Gastrocnemius medialis (tissue), 4 donors: Measurements from ENCODE around the gene APBB2. TPM values are rescaled to one million over a fixed set of nuclear protein-coding genes. Genes with fewer than 3 reads are reported as not detected.

Experiments used
- ATAC-seq, 2 donors: fragments of 150-250 bp; one replicate each; pipeline ENCODE4 v1.9.1; 2016
- DNase-seq, 2 donors: peaks; one replicate each; pipeline ENCODE4 v3.0.0-alpha.2; 2019
- H3K27ac ChIP-seq, 4 donors: fragments of 200-600 bp; sonication (generic); 1 replicate in 1 of 4; 2 replicates in 3 of 4; pipeline ENCODE4 v1.5.1; 2016 to 2018; ENCODE audit warnings: mild to moderate bottlenecking in 2 of 4, moderate library complexity in 1 of 4
- H3K27me3 ChIP-seq, 3 donors: fragments of 200-600 bp; sonication (generic) in 2 of 3; 1 replicate in 1 of 3; 2 replicates in 2 of 3; pipeline versions ENCODE4 v1.5.1 to v1.6.0; 2016 to 2019; ENCODE audit warnings: mild to moderate bottlenecking in 1 of 3, moderate library complexity in 1 of 3
- H3K36me3 ChIP-seq, 2 donors: fragments of 200-600 bp; sonication (generic) in 1 of 2; one replicate each; pipeline ENCODE4 v1.5.1; 2017 to 2018
- H3K4me1 ChIP-seq, 2 donors: fragments of 200-600 bp; sonication (generic) in 1 of 2; one replicate each; pipeline ENCODE4 v1.5.1; 2016 to 2017; ENCODE audit warnings: mild to moderate bottlenecking in 2 of 2
- H3K4me3 ChIP-seq, 4 donors: fragments of 200-600 bp; sonication (generic) in 3 of 4; 1 replicate in 1 of 4; 2 replicates in 3 of 4; pipeline ENCODE4 v1.5.1; 2016 to 2019; ENCODE audit warnings: mild to moderate bottlenecking in 2 of 4
- H3K9me3 ChIP-seq, 3 donors: fragments of 200-600 bp; sonication (generic) in 2 of 3; 1 replicate in 1 of 3; 2 replicates in 2 of 3; pipeline ENCODE4 v1.5.1; 2016 to 2019
- CTCF ChIP-seq, 5 experiments: fragments of 450-650 bp in 3 of 5; fragments of 200-600 bp in 2 of 5; sonication (generic) in 2 of 5; IDR thresholded peaks in 4 of 5; conservative IDR thresholded peaks in 1 of 5; 1 replicate in 4 of 5; 2 replicates in 1 of 5; pipeline ENCODE4 v1.5.1; 2016 to 2019; ENCODE audit warnings: antibody characterized with exemption in 5 of 5, mild to moderate bottlenecking in 3 of 5, moderate library complexity in 3 of 5
- POLR2A ChIP-seq, 2 donors: fragments of 450-650 bp; IDR thresholded peaks; one replicate each; pipeline ENCODE4 v1.6.1; 2017; ENCODE audit warnings: antibody characterized with exemption in 2 of 2, mild to moderate bottlenecking in 2 of 2, moderate library complexity in 2 of 2
- in situ Hi-C, 4 donors: fragments of 200-750 bp; cut with MboI; loops; one replicate each; pipeline versions ENCODE4 v1.15.0 to v1.8.0; 2017; ENCODE audit warnings: low sequenced_read_pairs in 4 of 4
- intact Hi-C: fragments of 100-400 bp; cut with DNase I; formaldehyde crosslinking; loops from one replicate; pipeline ENCODE4 v1.15.1; 2023; ENCODE audit warnings: low total_unique reads
- total RNA-seq, 4 donors: library from RNA; depleted of rRNA; stranded (reverse); fragments of >200 nt; gene quantifications; one replicate each; pipeline versions ENCODE4 v1.1.0 to v1.2.3, GENCODE V29; 2016

Gene APBB2
- total RNA-seq, 4 donors from 2014 or later, result 14.3 to 20.5 (median 14.5) TPM

DNA sequence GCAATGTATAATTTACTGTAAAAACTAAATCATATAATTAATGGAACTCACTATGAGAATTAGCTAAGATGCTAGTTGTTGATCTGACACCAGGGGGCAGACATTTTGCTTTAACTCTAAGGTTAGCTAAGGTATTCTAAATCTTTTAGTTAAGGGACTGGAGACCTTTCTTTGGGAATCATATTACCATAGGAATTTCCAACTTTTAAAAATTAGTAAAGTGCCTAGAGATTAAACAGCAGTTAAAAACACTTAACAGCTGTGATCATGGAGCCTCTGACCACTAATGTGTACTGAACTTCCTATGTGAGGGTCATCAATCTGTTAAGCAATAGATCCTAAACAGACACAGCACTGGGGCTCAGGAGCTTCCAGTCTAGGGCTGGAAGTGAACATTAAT lies 238.0 kb downstream of the APBB2 start:
- Histone ChIP-seq H3K27ac (no peak overlapping the region), H3K4me3 (no peak overlapping the region), H3K4me1 (peaks cover 0 to 3% of the 10 kb centered on the region in 2 donors), H3K27me3 (no peaks in the 10 kb centered on the region), H3K9me3 (no peaks in the 10 kb centered on the region), H3K36me3 (no peaks in the 10 kb centered on the region)
- DNase-seq, result no peak
- TF ChIP-seq POLR2A (IDR thresholded peaks at IDR 0.05), result no peak
- peak; percentile 52 to 77 (median 63) for TF ChIP-seq CTCF (IDR thresholded peaks at IDR 0.05 in 4 of 5, conservative IDR thresholded peaks at IDR 0.05 in 1 of 5)
- intact Hi-C loops (loop anchor here (5.0 kb wide), 1 partner anchor 49 kb away; no protein-coding TSS in a partner anchor), in situ Hi-C loops (loop anchor here (5.0 to 10.0 kb wide), 2 partner anchors 238 to 241 kb away; partner anchors contain the start of gene APBB2 (in 2 of the 4))
- ATAC-seq, result peak in 1 of 2 donors; percentile 58

- H3K27ac ChIP-seq, result no peak overlapping the region
- H3K36me3 ChIP-seq, result no peaks in the 10 kb centered on the region
- H3K4me3 ChIP-seq, result no peak overlapping the region
- no peaks in the 10 kb centered on the region for H3K27me3 ChIP-seq
- in situ Hi-C loops (loop anchor here in 2 of 4 donors (10.0 kb wide), 1 partner anchor 242 kb away; the partner anchor contains the start of gene APBB2 (in 2 of the 2)), intact Hi-C loops (no loop called here)
- DNase-seq, result no peak
- no peak for ATAC-seq
- no peaks in the 10 kb centered on the region for H3K9me3 ChIP-seq
- peaks cover 0 to 3% of the 10 kb centered on the region in 2 donors for H3K4me1 ChIP-seq
- TF ChIP-seq POLR2A (IDR thresholded peaks at IDR 0.05) (no peak), CTCF (IDR thresholded peaks at IDR 0.05 in 4 of 5, conservative IDR thresholded peaks at IDR 0.05 in 1 of 5) (no peak)
These were observed 241.6 kb downstream of the APBB2 start for GRCh38 chr4:40972722-40973121.

DNA sequence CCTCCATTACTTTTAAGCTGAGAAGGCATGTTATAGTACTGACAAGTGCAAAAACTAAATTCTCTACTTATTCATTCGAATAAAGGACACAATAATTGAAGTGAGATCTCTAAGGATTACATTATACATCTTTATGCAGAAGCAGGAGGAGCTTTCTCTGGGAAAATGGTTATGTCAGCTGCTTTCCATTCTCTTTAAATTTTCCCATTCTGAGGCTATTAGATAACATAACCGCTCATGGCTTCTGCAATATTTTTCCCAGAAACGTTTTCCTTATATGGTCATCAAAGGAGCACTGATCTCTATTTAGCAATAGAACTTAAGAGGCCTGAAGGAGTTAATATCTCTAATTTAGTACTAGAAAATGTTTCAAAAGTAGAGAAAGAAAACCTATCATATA lies 243.0 kb downstream of the APBB2 start:
- Histone ChIP-seq H3K36me3 (no peaks in the 10 kb centered on the region), H3K4me1 (peaks cover 0 to under 1% of the 10 kb centered on the region in 2 donors), H3K27ac (no peak overlapping the region), H3K9me3 (no peaks in the 10 kb centered on the region), H3K27me3 (no peaks in the 10 kb centered on the region), H3K4me3 (no peak overlapping the region)
- no peak for DNase-seq
- in situ Hi-C loops, result loop anchor here in 2 of 4 donors (10.0 kb wide), 1 partner anchor 243 kb away; the partner anchor contains the start of gene APBB2 (in 2 of the 2)
- no peak for TF ChIP-seq POLR2A (IDR thresholded peaks at IDR 0.05)
- TF ChIP-seq CTCF (IDR thresholded peaks at IDR 0.05 in 4 of 5, conservative IDR thresholded peaks at IDR 0.05 in 1 of 5), result no peak
- intact Hi-C loops, result no loop called here
- ATAC-seq, result no peak

DNA sequence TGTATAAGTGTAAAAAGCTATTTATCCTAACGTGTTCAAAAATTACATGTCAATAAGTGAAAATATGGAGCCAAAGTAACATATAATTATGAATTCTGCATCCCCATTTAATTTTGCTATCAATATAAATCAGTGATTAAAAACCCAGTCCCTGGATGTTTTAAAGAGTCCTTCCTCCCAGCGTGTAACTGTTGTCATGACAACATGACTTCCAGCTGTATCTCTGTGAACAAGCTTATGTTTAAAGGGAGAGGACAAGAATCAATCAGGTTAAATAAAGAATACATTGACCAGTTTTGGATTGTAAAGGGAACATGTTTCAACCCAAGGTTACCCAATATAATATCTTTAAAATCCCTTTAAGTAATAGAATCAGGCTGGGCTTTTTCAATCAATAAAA lies 244.8 kb downstream of the APBB2 start:
- Histone ChIP-seq H3K9me3 (no peaks in the 10 kb centered on the region), H3K4me1 (no peaks in the 10 kb centered on the region), H3K27me3 (no peaks in the 10 kb centered on the region), H3K36me3 (no peaks in the 10 kb centered on the region), H3K27ac (no peak overlapping the region), H3K4me3 (no peak overlapping the region)
- intact Hi-C loops, result no loop called here
- TF ChIP-seq CTCF (IDR thresholded peaks at IDR 0.05 in 4 of 5, conservative IDR thresholded peaks at IDR 0.05 in 1 of 5), result no peak
- TF ChIP-seq POLR2A (IDR thresholded peaks at IDR 0.05), result no peak
- in situ Hi-C loops, result no loop called here
- ATAC-seq (no peak), DNase-seq (no peak)

DNA sequence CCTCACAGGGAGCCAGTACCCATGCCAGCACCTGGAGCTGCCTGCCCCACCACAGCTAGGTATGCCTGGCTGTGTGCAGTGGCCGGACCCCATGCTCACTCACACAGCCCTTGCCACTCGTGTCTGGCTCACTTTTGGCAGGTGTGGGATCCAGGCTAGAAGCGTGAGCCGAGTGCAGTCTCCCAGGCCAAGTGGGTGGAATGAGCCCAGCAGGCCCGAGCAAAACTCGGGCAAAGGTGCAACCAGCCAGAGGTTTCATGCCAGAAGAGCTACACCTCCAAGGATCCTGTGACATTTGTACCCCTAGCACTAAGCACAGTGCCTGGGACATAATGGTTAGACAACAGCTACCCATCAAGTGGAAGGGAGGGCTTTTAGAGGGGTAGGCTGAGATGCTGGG lies 246.8 kb downstream of the APBB2 start:
- Histone ChIP-seq H3K27me3 (no peaks in the 10 kb centered on the region), H3K27ac (peak overlapping the region in 1 of 4 donors; percentile 11)
- ATAC-seq, result no peak

More for the DNA sequence above, 246.8 kb downstream of the APBB2 start:
- no peak overlapping the region for H3K4me3 ChIP-seq
- H3K36me3 ChIP-seq, result no peaks in the 10 kb centered on the region
- peak in 1 of 2 donors; percentile 17 for DNase-seq
- in situ Hi-C loops (no loop called here), intact Hi-C loops (no loop called here)
- TF ChIP-seq CTCF (IDR thresholded peaks at IDR 0.05 in 4 of 5, conservative IDR thresholded peaks at IDR 0.05 in 1 of 5), result no peak
- TF ChIP-seq POLR2A (IDR thresholded peaks at IDR 0.05), result no peak
- H3K9me3 ChIP-seq, result no peaks in the 10 kb centered on the region
- no peaks in the 10 kb centered on the region for H3K4me1 ChIP-seq
